GM12878 (cell line): ENCODE measurements around the gene PIEZO2. TPM values are rescaled to one million over a fixed set of nuclear protein-coding genes. Genes with fewer than 3 reads are reported as not detected.
A peak's percentile ranks its signal among the peaks of the same experiment; 100 is the strongest.

Source experiments
- ATAC-seq: fragments of 200-7000 bp; cut with Tn5 transposase; 3 replicates; pipeline ENCODE4 v1.9.1; 2020; ENCODE audit warnings: mild to moderate bottlenecking, moderate library complexity
- BruUV-seq: library from RNA; stranded (reverse); fragments of 400-500 nt; replicated peaks from 2 replicates; lab custom pipeline; 2021; lab: Mats Ljungman, UMichigan
- CTCF ChIA-PET: fragments of 300-600 bp; sonication (Branson Sonifier 250); formaldehyde crosslinking; extraction: SDS; loops from one replicate; lab custom pipeline; 2021; ENCODE audit warnings: inconsistent platforms; lab: Yijun Ruan, JAX
- POLR2A ChIA-PET: fragments of 350-600 bp; formaldehyde crosslinking; extraction: SDS; loops from one replicate; lab custom pipeline; 2021; ENCODE audit warnings: inconsistent platforms; lab: Charles Lee
- RAD21 ChIA-PET: fragments of 300-600 bp; sonication (Branson Sonifier 250); formaldehyde crosslinking; loops from one replicate; lab custom pipeline; 2023; ENCODE audit warnings: antibody characterized with exemption; ENCODE audit not compliant: unreplicated experiment; lab: Charles Lee
- SMC1A ChIA-PET: fragments of 300-600 bp; sonication (Branson Sonifier 250); formaldehyde crosslinking; loops from one replicate; lab custom pipeline; 2023; ENCODE audit not compliant: unreplicated experiment, uncharacterized antibody; lab: Charles Lee
- DNase-seq: peaks from one replicate; pipeline ENCODE4 v3.0.0-alpha.2; 2011; ENCODE audit warnings: low read depth, low spot score
- FAIRE-seq: peaks from 3 replicates; lab custom pipeline; 2011; peaks lifted over from hg19 to GRCh38; lab: Jason Lieb, UNC
- H2AFZ ChIP-seq: 2 replicates; pipeline ENCODE4 v1.6.0; 2011; ENCODE audit warnings: low read depth, low read length, control low read depth; ENCODE audit not compliant: control insufficient read depth
- H3K27ac ChIP-seq: 2 replicates; pipeline ENCODE4 v1.5.1; 2011; ENCODE audit warnings: control low read depth; ENCODE audit not compliant: control insufficient read depth, insufficient read depth
- H3K27me3 ChIP-seq, 2 experiments: replicated peaks in 1 of 2; 2 replicates each; pipeline versions ENCODE4 v1.6.0 to v1.6.1; 2011; ENCODE audit warnings: low read length in 1 of 2; ENCODE audit not compliant: control insufficient read depth in 2 of 2, insufficient read depth in 2 of 2
- H3K36me3 ChIP-seq, 2 experiments: 2 replicates each; pipeline ENCODE4 v1.5.1; 2011; ENCODE audit warnings: low read length in 1 of 2; ENCODE audit not compliant: control insufficient read depth in 2 of 2, insufficient read depth in 2 of 2
- H3K4me1 ChIP-seq: 2 replicates; pipeline ENCODE4 v1.6.1; 2011; ENCODE audit warnings: mild to moderate bottlenecking, low read length, moderate library complexity, mixed read lengths; ENCODE audit not compliant: control insufficient read depth, insufficient read depth
- H3K4me2 ChIP-seq: 2 replicates; pipeline ENCODE4 v1.6.0; 2011; ENCODE audit warnings: control low read depth; ENCODE audit not compliant: control insufficient read depth, insufficient read depth
- H3K4me3 ChIP-seq: fragments of 200-600 bp; sonication (generic); 2 replicates; pipeline ENCODE4 v1.5.1; 2016
- H3K79me2 ChIP-seq: 2 replicates; pipeline ENCODE4 v1.6.0; 2011; ENCODE audit warnings: low read length; ENCODE audit not compliant: control insufficient read depth, insufficient read depth
- H3K9ac ChIP-seq: 2 replicates; pipeline ENCODE4 v1.8.0; 2011; ENCODE audit warnings: low read length, control low read depth, mixed read lengths; ENCODE audit not compliant: control insufficient read depth, insufficient read depth
- H3K9me3 ChIP-seq: replicated peaks from 3 replicates; pipeline ENCODE4 v1.5.1; 2011; ENCODE audit warnings: mild to moderate bottlenecking, low read length; ENCODE audit not compliant: control insufficient read depth, insufficient read depth
- H4K20me1 ChIP-seq: 2 replicates; pipeline ENCODE4 v1.6.0; 2011; ENCODE audit not compliant: control insufficient read depth, insufficient read depth
- CHD2 ChIP-seq: IDR thresholded peaks from 2 replicates; pipeline ENCODE4 v1.6.1; 2011; ENCODE audit warnings: low read depth, low read length, improper control_type of control experiment, borderline replicate concordance
- EZH2 ChIP-seq: IDR thresholded peaks from 2 replicates; pipeline ENCODE4 v1.6.1; 2012; ENCODE audit warnings: low read depth, mild to moderate bottlenecking, control low read depth, inconsistent platforms, low read length, borderline replicate concordance; ENCODE audit not compliant: control insufficient read depth
- FOS ChIP-seq: IDR thresholded peaks from 3 replicates; pipeline ENCODE4 v1.6.1; 2011; ENCODE audit warnings: borderline replicate concordance; ENCODE audit not compliant: insufficient read length; ENCODE audit errors: extremely low read depth
- IKZF1 ChIP-seq: fragments of 450-650 bp; conservative IDR thresholded peaks from 2 replicates; pipeline ENCODE4 v1.6.1; 2017; ENCODE audit warnings: antibody characterized with exemption, mild to moderate bottlenecking
- MEF2A ChIP-seq: IDR thresholded peaks from 2 replicates; pipeline ENCODE4 v1.6.1; 2011; ENCODE audit warnings: low read depth, mild to moderate bottlenecking, low read length, moderate library complexity; ENCODE audit not compliant: insufficient read depth
- MTA2 ChIP-seq: fragments of 450-650 bp; IDR thresholded peaks from 2 replicates; pipeline ENCODE4 v1.6.1; 2016; ENCODE audit warnings: low read depth, mild to moderate bottlenecking, moderate library complexity
- PAX5 ChIP-seq: IDR thresholded peaks from 2 replicates; pipeline ENCODE4 v1.6.1; 2011; ENCODE audit warnings: low read depth, low read length, borderline replicate concordance
- PML ChIP-seq: IDR thresholded peaks from 2 replicates; pipeline ENCODE4 v1.6.1; 2012; ENCODE audit warnings: low read length, inconsistent platforms
- SIN3A ChIP-seq: IDR thresholded peaks from 2 replicates; pipeline ENCODE4 v1.6.1; 2012; ENCODE audit warnings: low read depth, low read length, improper control_type of control experiment
- SMARCA5 ChIP-seq: fragments of 450-650 bp; IDR thresholded peaks from 2 replicates; pipeline ENCODE4 v1.6.1; 2017; ENCODE audit warnings: mild to moderate bottlenecking
- SMC3 ChIP-seq: IDR thresholded peaks from 2 replicates; pipeline ENCODE4 v1.6.1; 2011; ENCODE audit warnings: low read length, improper control_type of control experiment, borderline replicate concordance
- SP1 ChIP-seq: IDR thresholded peaks from one replicate; pipeline ENCODE4 v1.6.1; 2011; ENCODE audit warnings: low read depth, low read length
- STAT1 ChIP-seq: fragments of 450-650 bp; conservative IDR thresholded peaks from 2 replicates; pipeline ENCODE4 v1.6.1; 2014; ENCODE audit warnings: antibody characterized with exemption, mild to moderate bottlenecking
- SUPT20H ChIP-seq: IDR thresholded peaks from 2 replicates; pipeline ENCODE4 v1.6.1; 2011; ENCODE audit warnings: low read depth, mild to moderate bottlenecking, low read length, moderate library complexity, borderline replicate concordance; ENCODE audit not compliant: control insufficient read depth
- ZBTB11 ChIP-seq: fragments of 450-650 bp; formaldehyde crosslinking; IDR thresholded peaks from 2 replicates; pipeline ENCODE4 v1.5.0; 2022; ENCODE audit warnings: mild to moderate bottlenecking, missing genetic modification characterization
- ZNF217 ChIP-seq: fragments of 450-650 bp; IDR thresholded peaks from 2 replicates; pipeline ENCODE4 v1.6.1; 2017; ENCODE audit warnings: antibody characterized with exemption, mild to moderate bottlenecking
- ZZZ3 ChIP-seq: IDR thresholded peaks from 2 replicates; pipeline ENCODE4 v1.6.1; 2011; ENCODE audit warnings: low read depth; ENCODE audit not compliant: control insufficient read depth, insufficient read length
- WGBS: methylation state at CpG from one replicate; pipeline ENCODE4 v1.1.6; 2016; ENCODE audit warnings: low lambda C conversion rate; ENCODE audit not compliant: insufficient replicate concordance, insufficient coverage; ENCODE audit errors: missing lambda C conversion rate; 5-methylcytosine and 5-hydroxymethylcytosine counted together
- in situ Hi-C: fragments of 300-500 bp; cut with MboI; formaldehyde crosslinking; loops from 9 replicates; pipeline ENCODE4 v1.14.3; 2018; ENCODE audit warnings: mixed read lengths
- intact Hi-C: fragments of 100-400 bp; cut with micrococcal nuclease; formaldehyde crosslinking; loops from one replicate; pipeline ENCODE4 v1.14.2; 2022; ENCODE audit not compliant: unreplicated experiment
- polyA plus RNA-seq, 11 experiments: library from polyadenylated mRNA; depleted of rRNA in 4 of 11; unstranded in 6 of 11; stranded (reverse) in 5 of 11; fragments of >200 nt; fragmentation: Nextera tagmentation in 4 of 11; fragmentation: Illumina TruSeq in 1 of 11; extraction: Ambion mirVana in 4 of 11; extraction: Trizol in 1 of 11; gene quantifications; 1 replicate in 1 of 11; 2 replicates in 10 of 11; pipeline versions ENCODE4 v1.2.1 to v1.2.3, GENCODE V29; 2011 to 2016; ENCODE audit warnings: inconsistent platforms in 2 of 11, missing spikeins in 2 of 11, low read depth in 1 of 11
- total RNA-seq, 4 experiments: library from RNA; depleted of rRNA in 3 of 4; stranded (reverse); fragments of >200 nt in 3 of 4; fragmentation: Illumina TruSeq in 1 of 4; extraction: Trizol in 1 of 4; gene quantifications; 2 replicates each; pipeline versions ENCODE4 v1.2.1 to v1.2.3, GENCODE V29; 2013 to 2021

The PIEZO2 gene
- total and polyA plus RNA-seq, 10 of the 15 experiments (the other 5 are each of a cell fraction or from before 2014, with no cell fraction given): 6.7 to 42.3 (median 27.4) TPM

- 0 out of 2 replicates have a peak, but pooled peaks have one; percentile 5 for TF ChIP-seq MEF2A
- TF ChIP-seq ZZZ3: no peak
- 0 out of 2 replicates have a peak, but pooled peaks have one; percentile 30 for TF ChIP-seq SMARCA5
- no peak for TF ChIP-seq SP1
- TF ChIP-seq CHD2: no peak
- no peak; the same call in 1 of the 2 replicates for TF ChIP-seq PML
- TF ChIP-seq STAT1: no peak
- peak; percentile 17; the same call in 1 of the 2 replicates for TF ChIP-seq SMC3
Observed at GRCh38 chr18:10951631-10952544, 197.5 kb downstream of the PIEZO2 start (continued).

- ChIA-PET CTCF (interaction anchor here (0.6 to 4.6 kb wide), 19 partner anchors 25 to 203 kb away, joined by 3 to 35 read pairs (median 3); no protein-coding TSS in a partner anchor), POLR2A (interaction anchor here (0.8 to 2.4 kb wide), 16 partner anchors 20 to 199 kb away, joined by 3 to 18 read pairs (median 6); partner anchors contain the start of gene PIEZO2), SMC1A (interaction anchor here (0.7 to 4.7 kb wide), 33 partner anchors 9 to 203 kb away, joined by 3 to 91 read pairs (median 5); no protein-coding TSS in a partner anchor), RAD21 (interaction anchor here (0.8 to 4.7 kb wide), 32 partner anchors 9 to 203 kb away, joined by 3 to 78 read pairs (median 6); no protein-coding TSS in a partner anchor)
- FAIRE-seq (peak; percentile 95), ATAC-seq (peak; percentile 47), DNase-seq (peak; percentile 88)
- intact Hi-C loops (loop anchor here (1.0 to 10.0 kb wide), 4 partner anchors 23 to 166 kb away; no protein-coding TSS in a partner anchor), in situ Hi-C loops (loop anchor here (5.0 kb wide), 1 partner anchor 196 kb away; the partner anchor contains the start of gene PIEZO2)
- H2AFZ ChIP-seq: no peak overlapping the region
- WGBS: under 1% methylated on average over 8 of the region's 8 CpGs
- H3K4me2 ChIP-seq: peak overlapping the region; percentile 70
- H3K9me3 ChIP-seq: peaks cover 16% of the 10 kb centered on the region
- no peaks in the 10 kb centered on the region; a peak in 1 of 4 replicates for H3K36me3 ChIP-seq
- H3K27me3 ChIP-seq: no peaks in the 10 kb centered on the region
- peak overlapping the region; percentile 100 for H3K27ac ChIP-seq
- peaks cover 35% of the 10 kb centered on the region for H3K4me1 ChIP-seq
- no TSS peak for BruUV-seq
- peak overlapping the region; percentile 83 for H3K9ac ChIP-seq
- no peaks in the 10 kb centered on the region for H4K20me1 ChIP-seq
- peaks cover 57% of the 10 kb centered on the region for H3K79me2 ChIP-seq
- peak overlapping the region; percentile 72 for H3K4me3 ChIP-seq
- TF ChIP-seq FOS: no peak
- TF ChIP-seq IKZF1: peak; percentile 46
- TF ChIP-seq SIN3A: no peak
- TF ChIP-seq SMARCA5: no peak
- no peak for TF ChIP-seq EZH2
- TF ChIP-seq PAX5: peak; percentile 43; the same call in 1 of the 2 replicates
- TF ChIP-seq ZNF217: no peak
- TF ChIP-seq SUPT20H: no peak
- peak; percentile 69; the same call in 1 of the 2 replicates for TF ChIP-seq MTA2
- TF ChIP-seq ZBTB11 (CRISPR knock-in tag): no peak
Observed at GRCh38 chr18:10950876-10951630, 198.3 kb downstream of the PIEZO2 start.
